Pancreas (tissue), 10 donors: ENCODE results near the gene LRRD1. TPM values are rescaled to one million over a fixed set of nuclear protein-coding genes. Genes with fewer than 3 reads are reported as not detected.
"Not testable (repeated sequence)": the region's sequence is repeated elsewhere in the genome, so short reads cannot be mapped to it uniquely, and the experiment has no call there.

Source experiments
- ATAC-seq, 4 donors: fragments of 200-7000 bp; cut with Tn5 transposase; one replicate each; pipeline versions ENCODE4 v1.8.0 to v1.9.1; 2020; ENCODE audit warnings: mild to moderate bottlenecking in 4 of 4, moderate library complexity in 4 of 4
- DNase-seq, 6 donors: peaks; one replicate each; pipeline ENCODE4 v3.0.0-alpha.2; 2020
- FAIRE-seq: peaks from 2 replicates; lab custom pipeline; 2012; peaks lifted over from hg19 to GRCh38; lab: Jason Lieb, UNC
- H3K27ac ChIP-seq, 4 donors: fragments of 200-600 bp; sonication (generic); 1 replicate in 3 of 4; 2 replicates in 1 of 4; pipeline versions ENCODE4 v1.5.0 to v1.8.0; 2020
- H3K27me3 ChIP-seq, 4 donors: fragments of 200-600 bp; one replicate each; pipeline ENCODE4 v1.8.0; 2021
- H3K36me3 ChIP-seq, 3 donors: fragments of 200-600 bp; sonication (generic) in 1 of 3; one replicate each; pipeline versions ENCODE4 v1.5.0 to v1.8.0; 2020 to 2021
- H3K4me1 ChIP-seq, 3 donors: fragments of 200-600 bp; one replicate each; pipeline ENCODE4 v1.8.0; 2021
- H3K4me3 ChIP-seq, 4 donors: fragments of 200-600 bp; sonication (generic) in 2 of 4; one replicate each; pipeline versions ENCODE4 v1.5.0 to v1.8.0; 2020 to 2021
- H3K9me3 ChIP-seq, 4 donors: fragments of 200-600 bp; one replicate each; pipeline ENCODE4 v1.8.0; 2021
- WGBS, 2 donors: extraction: QIAGEN DNeasy Blood & Tissue Kit; methylation state at CpG; one replicate each; pipeline ENCODE4 v1.1.7; 2013; 5-methylcytosine and 5-hydroxymethylcytosine counted together
- intact Hi-C, 3 donors: fragments of 100-400 bp; cut with DNase I; formaldehyde crosslinking; loops; one replicate each; pipeline versions ENCODE4 v1.11.1 to v1.14.2; 2022
- polyA plus RNA-seq, 2 donors: library from polyadenylated mRNA; stranded (reverse); fragments of 200-250 nt; gene quantifications; one replicate each; pipeline ENCODE4 v1.2.3, GENCODE V29; 2013
- total RNA-seq, 6 donors: library from RNA; stranded (reverse); fragmentation: NEBNext Ultra II Directional in 4 of 6; extraction: Animal tissue kit (Norgen Biotek cat#: 25700) in 4 of 6; gene quantifications; one replicate each; pipeline versions ENCODE4 v1.2.1 to v1.2.4, GENCODE V29; 2021 to 2023
- TF ChIP-seq, protein P1 (sequence below), 4 donors: fragments of 200-600 bp; sonication (generic) in 3 of 4; IDR thresholded peaks; one replicate each; pipeline versions ENCODE4 v1.5.0 to v1.8.0; 2021; ENCODE audit warnings: antibody characterized with exemption in 4 of 4
- donor health status: healthy with polysubstance abuse.
- donor health status: DM: no; HTN: no; CAD: no; lungs with moderate emphysema.
- donor health status: DM: no; HTN: no; CAD: no.
- donor health status: control.
- donor health status: control.
- donor health status: Bipolar disorder and iron deficiency.
- donor health status: DM: yes; HTN: yes; CAD: no.
- donor health status: DM: no; HTN: no; CAD: no.
- donor health status: DM: no; HTN: no; CAD: no.
- donor health status: DM: yes; HTN: yes; CAD: no.

LRRD1 gene
- total and polyA plus RNA-seq, 8 donors = 0.02 TPM; not detected in 7

DNA sequence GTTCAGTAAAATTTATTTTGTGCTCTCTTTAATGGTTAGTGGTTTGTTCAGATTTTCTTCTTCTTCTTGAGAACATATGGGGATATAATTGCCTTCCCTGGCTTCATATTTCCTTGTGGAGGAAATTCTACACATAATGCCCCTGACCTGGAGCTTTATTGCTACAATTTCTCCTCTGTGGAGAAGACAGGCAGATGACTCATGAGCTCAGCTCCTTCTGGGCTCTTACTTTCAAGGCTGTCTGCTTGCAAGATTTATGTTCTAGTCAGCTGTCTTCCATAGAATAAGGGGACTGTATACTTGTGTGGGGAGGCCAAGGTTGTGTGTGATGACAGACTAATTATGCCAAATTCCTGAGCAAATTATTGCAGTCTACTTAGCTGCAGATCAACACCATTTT, 1.6 kb downstream of the LRRD1 start:
- intact Hi-C loops = no loop called here

DNA sequence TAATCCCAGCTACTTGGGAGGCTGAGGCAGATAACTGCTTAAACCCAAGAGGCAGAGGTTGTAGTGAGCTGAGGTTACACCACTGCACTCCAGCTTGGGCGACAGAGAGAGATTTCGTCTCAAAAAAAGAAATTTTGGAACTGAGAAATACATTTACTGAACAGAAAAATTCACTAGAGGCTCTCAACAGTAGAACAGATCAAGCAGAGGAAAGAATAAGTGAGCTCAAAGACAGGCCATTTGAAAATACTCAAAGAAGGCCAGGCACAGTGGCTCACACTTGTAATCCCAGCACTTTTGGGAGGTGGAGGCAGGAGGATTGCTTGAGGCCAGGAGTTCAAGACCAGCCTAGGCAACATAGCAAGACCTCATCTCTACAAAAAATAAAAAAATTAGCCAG, 9.4 kb downstream of the LRRD1 start:
- H3K27ac ChIP-seq, DNase-seq, H3K4me1 ChIP-seq, H3K4me3 ChIP-seq, H3K36me3 ChIP-seq, H3K27me3 ChIP-seq, intact Hi-C loops, FAIRE-seq, H3K9me3 ChIP-seq, ATAC-seq: not testable (repeated sequence)
- 57 to 74% methylated on average over 2 of the region's 2 CpGs for WGBS, 2 donors

More for the DNA sequence above, 1.6 kb downstream of the LRRD1 start:
- no peak overlapping the region for H3K27ac ChIP-seq
- no peaks in the 10 kb centered on the region for H3K9me3 ChIP-seq
- no peaks in the 10 kb centered on the region for H3K27me3 ChIP-seq
- FAIRE-seq (no peak), ATAC-seq (no peak), DNase-seq (no peak)
- TF ChIP-seq, protein P1, sequence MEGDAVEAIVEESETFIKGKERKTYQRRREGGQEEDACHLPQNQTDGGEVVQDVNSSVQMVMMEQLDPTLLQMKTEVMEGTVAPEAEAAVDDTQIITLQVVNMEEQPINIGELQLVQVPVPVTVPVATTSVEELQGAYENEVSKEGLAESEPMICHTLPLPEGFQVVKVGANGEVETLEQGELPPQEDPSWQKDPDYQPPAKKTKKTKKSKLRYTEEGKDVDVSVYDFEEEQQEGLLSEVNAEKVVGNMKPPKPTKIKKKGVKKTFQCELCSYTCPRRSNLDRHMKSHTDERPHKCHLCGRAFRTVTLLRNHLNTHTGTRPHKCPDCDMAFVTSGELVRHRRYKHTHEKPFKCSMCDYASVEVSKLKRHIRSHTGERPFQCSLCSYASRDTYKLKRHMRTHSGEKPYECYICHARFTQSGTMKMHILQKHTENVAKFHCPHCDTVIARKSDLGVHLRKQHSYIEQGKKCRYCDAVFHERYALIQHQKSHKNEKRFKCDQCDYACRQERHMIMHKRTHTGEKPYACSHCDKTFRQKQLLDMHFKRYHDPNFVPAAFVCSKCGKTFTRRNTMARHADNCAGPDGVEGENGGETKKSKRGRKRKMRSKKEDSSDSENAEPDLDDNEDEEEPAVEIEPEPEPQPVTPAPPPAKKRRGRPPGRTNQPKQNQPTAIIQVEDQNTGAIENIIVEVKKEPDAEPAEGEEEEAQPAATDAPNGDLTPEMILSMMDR (IDR thresholded peaks at IDR 0.05) = no peak
- no peak overlapping the region for H3K4me3 ChIP-seq
- peaks cover 0 to 3% (median 0%) of the 10 kb centered on the region in 3 donors for H3K4me1 ChIP-seq
- no peaks in the 10 kb centered on the region for H3K36me3 ChIP-seq

DNA sequence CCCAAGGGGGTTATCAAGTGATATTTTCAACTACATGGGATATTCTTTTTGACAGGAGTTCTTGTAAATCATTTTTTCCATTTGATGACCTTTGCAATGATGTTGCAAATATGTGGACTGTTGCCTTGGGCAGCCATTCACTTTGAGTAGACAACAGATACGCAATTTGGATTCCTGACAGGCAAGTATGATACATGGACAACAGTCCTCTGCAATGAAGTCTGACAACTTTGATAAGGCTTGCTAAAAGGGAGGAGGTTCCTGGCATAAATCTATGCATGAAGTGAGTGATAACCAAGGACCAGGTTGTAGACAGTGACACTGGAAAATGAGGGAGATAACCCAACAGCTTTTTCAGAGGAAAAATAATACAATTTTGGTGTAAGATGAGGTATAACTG, 17.7 kb downstream of the LRRD1 start:
- no peaks in the 10 kb centered on the region for H3K9me3 ChIP-seq
- no peaks in the 10 kb centered on the region for H3K36me3 ChIP-seq
- H3K27me3 ChIP-seq = no peaks in the 10 kb centered on the region
- intact Hi-C loops = no loop called here
- ATAC-seq = no peak
- FAIRE-seq = no peak
- H3K4me1 ChIP-seq = no peaks in the 10 kb centered on the region
- no peak overlapping the region for H3K4me3 ChIP-seq
- no peak overlapping the region for H3K27ac ChIP-seq
- no peak for DNase-seq
- TF ChIP-seq, protein P1 (IDR thresholded peaks at IDR 0.05) = no peak
- WGBS, 2 donors = 59 to 76% methylated on average over 1 of the region's 1 CpG

DNA sequence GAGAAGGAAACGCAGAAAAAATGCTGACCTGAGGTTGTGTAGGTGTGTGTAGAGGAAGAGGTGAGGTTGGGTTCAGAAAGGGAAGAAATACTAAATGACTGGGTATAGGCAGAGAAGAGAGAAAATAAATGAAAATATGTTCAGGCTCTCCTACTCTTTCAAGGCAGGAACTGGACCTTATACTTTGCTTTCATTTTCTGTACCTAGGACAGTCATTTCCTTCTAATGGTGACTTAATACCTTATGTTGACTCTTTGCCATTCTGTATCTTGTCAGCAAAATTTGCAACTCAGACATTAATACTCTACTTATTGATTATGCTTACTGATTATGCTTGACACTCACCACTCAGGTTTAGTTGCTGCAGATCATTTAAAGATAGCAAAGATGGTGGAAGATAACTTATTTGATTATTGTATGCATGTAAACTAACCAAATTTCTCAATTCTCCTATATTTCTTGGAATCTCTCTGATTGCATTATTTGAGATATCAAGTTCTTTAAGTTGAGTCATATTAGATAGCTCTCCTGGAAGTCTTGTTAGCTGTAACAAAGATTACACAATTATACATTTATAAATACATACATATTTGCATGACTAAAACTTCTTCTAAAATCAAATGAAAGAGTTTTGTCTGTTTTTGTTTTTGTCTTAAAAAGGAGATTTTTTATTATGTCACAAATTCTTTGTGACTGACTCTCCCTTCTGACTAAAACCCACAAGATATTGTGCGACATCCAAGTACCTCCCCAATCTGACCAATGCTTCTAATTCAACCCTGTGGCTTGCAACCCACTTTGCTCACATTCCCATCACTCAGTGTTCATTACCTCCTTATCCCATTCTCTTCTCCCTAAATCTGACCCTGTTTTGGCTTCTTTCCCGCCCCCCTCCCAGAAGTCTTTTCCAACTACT, 20.0 kb downstream of the LRRD1 start:
- H3K27ac ChIP-seq = no peak overlapping the region
- FAIRE-seq = no peak
- WGBS, 2 donors = 85 to 86% methylated on average over 3 of the region's 3 CpGs
- intact Hi-C loops = no loop called here
- H3K36me3 ChIP-seq = no peaks in the 10 kb centered on the region
- no peaks in the 10 kb centered on the region for H3K4me1 ChIP-seq
- H3K4me3 ChIP-seq = no peak overlapping the region
- no peaks in the 10 kb centered on the region for H3K9me3 ChIP-seq
- TF ChIP-seq, protein P1 (IDR thresholded peaks at IDR 0.05) = no peak
- H3K27me3 ChIP-seq = no peaks in the 10 kb centered on the region
- peak in 1 of 4 donors; percentile 43 for ATAC-seq
- DNase-seq = no peak

DNA sequence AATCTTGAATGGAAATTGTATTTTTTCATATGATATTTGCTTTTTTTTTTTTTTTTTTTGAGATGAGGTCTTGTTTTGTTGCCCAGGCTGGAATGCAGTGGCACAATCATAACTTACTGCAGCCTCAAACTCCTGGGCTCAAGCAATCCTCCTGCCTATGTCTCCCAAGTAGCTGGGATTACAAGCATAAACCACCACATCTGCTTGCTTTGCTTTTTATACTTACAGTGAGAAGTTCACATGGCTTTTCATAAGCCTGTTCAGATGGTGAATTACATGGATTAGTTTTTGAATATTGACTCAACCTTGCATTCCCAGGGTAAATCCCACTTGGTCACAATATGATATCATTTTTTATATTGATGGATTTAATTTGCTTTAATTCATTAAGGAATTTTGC, 22.0 kb downstream of the LRRD1 start:
- no peak for FAIRE-seq
- Histone ChIP-seq H3K9me3 (no peaks in the 10 kb centered on the region), H3K4me3 (no peak overlapping the region), H3K27me3 (no peaks in the 10 kb centered on the region), H3K27ac (no peak overlapping the region), H3K36me3 (no peaks in the 10 kb centered on the region), H3K4me1 (no peaks in the 10 kb centered on the region)
- intact Hi-C loops = no loop called here
- no peak for DNase-seq
- no peak for ATAC-seq
- TF ChIP-seq, protein P1 (IDR thresholded peaks at IDR 0.05) = no peak
